Measurements from ENCODE around the gene NFATC2IP.

Gene NFATC2IP

GRCh38 chr16:28950648-28951409 is at the start of gene NFATC2IP:
TSS of gene NFATC2IP (plus strand) at chr16:28950937. CDS start at chr16:28951012, 75 bp downstream.
- peak; percentile 100 for DNase-seq (ENCODE audit: low read depth in 2 of 2)

- DNase-seq (ENCODE audit: low read depth in 2 of 2), result no peak
Measured at GRCh38 chr16:28901862-28902261, 48.9 kb upstream of the NFATC2IP start.

- no peak for DNase-seq (ENCODE audit: low read depth in 2 of 2)
Measured at GRCh38 chr16:28902909-28903308, 47.8 kb upstream of the NFATC2IP start.

GRCh38 chr16:28903344-28904042 is 47.2 kb upstream of the NFATC2IP start:
- DNase-seq (ENCODE audit: low read depth in 2 of 2), result no peak

- no peak for DNase-seq (ENCODE audit: low read depth in 2 of 2)
Measured at GRCh38 chr16:28904363-28904762, 46.4 kb upstream of the NFATC2IP start.

- no peak for DNase-seq (ENCODE audit: low read depth in 2 of 2)
Measured at GRCh38 chr16:28904828-28905227, 45.9 kb upstream of the NFATC2IP start.

GRCh38 chr16:28905229-28905754 is 45.4 kb upstream of the NFATC2IP start:
- no peak for DNase-seq (ENCODE audit: low read depth in 2 of 2)

GRCh38 chr16:28905800-28906372 is 44.9 kb upstream of the NFATC2IP start:
- DNase-seq (ENCODE audit: low read depth in 2 of 2), result no peak

GRCh38 chr16:28910086-28911031 is 40.4 kb upstream of the NFATC2IP start:
- no peak for DNase-seq (ENCODE audit: low read depth in 2 of 2)

- DNase-seq (ENCODE audit: low read depth in 2 of 2), result no peak
Measured at GRCh38 chr16:28912558-28912957, 38.2 kb upstream of the NFATC2IP start.

- no peak for DNase-seq (ENCODE audit: low read depth in 2 of 2)
Measured at GRCh38 chr16:28913946-28914724, 36.6 kb upstream of the NFATC2IP start.

GRCh38 chr16:28915181-28915580 is 35.6 kb upstream of the NFATC2IP start:
- peak; percentile 30 to 31 for DNase-seq (ENCODE audit: low read depth in 2 of 2)

- DNase-seq (ENCODE audit: low read depth in 2 of 2), result no peak
Measured at GRCh38 chr16:28917095-28917494, 33.6 kb upstream of the NFATC2IP start.

- no peak for DNase-seq (ENCODE audit: low read depth in 2 of 2)
Measured at GRCh38 chr16:28918698-28919097, 32.0 kb upstream of the NFATC2IP start.

GRCh38 chr16:28923231-28923587 is 27.5 kb upstream of the NFATC2IP start:
- no peak for DNase-seq (ENCODE audit: low read depth in 2 of 2)

GRCh38 chr16:28923652-28924398 is 26.9 kb upstream of the NFATC2IP start:
- no peak for DNase-seq (ENCODE audit: low read depth in 2 of 2)

- no peak for DNase-seq (ENCODE audit: low read depth in 2 of 2)
Measured at GRCh38 chr16:28924399-28924761, 26.4 kb upstream of the NFATC2IP start.

- peak; percentile 74 to 75 for DNase-seq (ENCODE audit: low read depth in 2 of 2)
Measured at GRCh38 chr16:28924762-28925385, 25.9 kb upstream of the NFATC2IP start, which contains the start of gene RABEP2. TSS of gene RABEP2 (minus strand) at chr16:28925238. CDS start at chr16:28925163, 75 bp downstream.
